Stimulated activated CD8-positive, alpha-beta memory T cell treated with anti-CD3 and anti-CD28 coated beads, Interleukin-15, amount 100 ng/mL, for 24 hours (primary cell): ENCODE data around the gene NEK6.

ENCODE experiments used
- DNase-seq: peaks from one replicate; pipeline ENCODE4 v3.0.0-alpha.2; 2020; ENCODE audit warnings: low read depth

NEK6 gene

GRCh38 chr9:124296796-124297550 is 39.2 kb downstream of the NEK6 start:
- DNase-seq: no peak

DNA sequence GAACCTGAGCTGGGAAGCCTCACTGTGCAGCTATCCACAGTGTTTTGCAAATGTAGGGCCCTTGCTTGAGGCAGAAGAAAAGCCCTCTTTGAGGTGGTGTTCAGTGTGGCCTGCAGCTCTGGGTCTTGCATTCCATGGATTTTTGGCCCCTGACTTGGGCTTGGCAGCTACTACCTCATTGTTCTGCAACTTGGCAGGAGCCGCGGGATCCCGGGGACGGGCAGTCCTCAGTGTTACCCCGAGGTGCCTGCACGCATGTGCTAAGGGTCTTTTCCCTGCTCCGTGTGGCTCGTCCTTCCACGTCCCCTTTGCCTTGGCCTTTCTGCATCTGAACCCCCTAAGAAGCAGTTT is 39.8 kb downstream of the NEK6 start:
- DNase-seq: no peak

DNA sequence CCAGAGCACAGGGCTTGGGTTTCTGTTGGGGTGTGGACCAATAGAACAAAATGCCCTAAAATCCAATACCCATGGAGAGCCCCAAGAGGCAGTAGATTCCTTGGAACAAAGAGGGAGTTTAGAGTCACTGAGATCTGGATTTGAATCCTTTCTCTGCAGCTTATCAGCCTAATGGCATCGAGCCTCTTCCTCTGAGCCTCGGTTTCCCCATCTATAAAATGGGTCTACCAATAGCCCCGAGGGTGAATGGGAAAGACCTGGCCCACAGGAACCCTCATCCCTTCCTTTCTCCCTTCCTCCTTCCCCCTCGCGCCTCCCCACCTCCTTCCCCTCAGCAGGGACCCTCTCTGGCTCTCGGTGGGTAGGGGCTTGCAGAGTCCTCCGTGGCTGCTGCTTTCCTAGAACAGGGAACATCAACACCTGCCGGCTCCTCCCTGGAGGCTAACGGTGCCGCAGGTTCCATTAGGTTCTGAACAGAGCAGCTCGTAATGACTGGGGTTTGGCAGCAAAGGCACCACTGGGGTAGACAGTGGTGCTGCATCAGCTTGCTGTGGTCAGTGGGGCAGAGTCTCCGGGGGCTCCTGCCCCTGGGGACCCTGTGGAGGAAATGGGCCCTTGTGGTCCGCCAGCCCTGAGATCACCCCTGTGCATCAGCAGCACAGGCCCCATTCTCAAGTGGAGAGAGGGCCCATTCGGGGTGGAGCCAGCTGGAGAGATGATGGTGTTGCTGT is 40.3 kb downstream of the NEK6 start:
- DNase-seq: no peak

DNA sequence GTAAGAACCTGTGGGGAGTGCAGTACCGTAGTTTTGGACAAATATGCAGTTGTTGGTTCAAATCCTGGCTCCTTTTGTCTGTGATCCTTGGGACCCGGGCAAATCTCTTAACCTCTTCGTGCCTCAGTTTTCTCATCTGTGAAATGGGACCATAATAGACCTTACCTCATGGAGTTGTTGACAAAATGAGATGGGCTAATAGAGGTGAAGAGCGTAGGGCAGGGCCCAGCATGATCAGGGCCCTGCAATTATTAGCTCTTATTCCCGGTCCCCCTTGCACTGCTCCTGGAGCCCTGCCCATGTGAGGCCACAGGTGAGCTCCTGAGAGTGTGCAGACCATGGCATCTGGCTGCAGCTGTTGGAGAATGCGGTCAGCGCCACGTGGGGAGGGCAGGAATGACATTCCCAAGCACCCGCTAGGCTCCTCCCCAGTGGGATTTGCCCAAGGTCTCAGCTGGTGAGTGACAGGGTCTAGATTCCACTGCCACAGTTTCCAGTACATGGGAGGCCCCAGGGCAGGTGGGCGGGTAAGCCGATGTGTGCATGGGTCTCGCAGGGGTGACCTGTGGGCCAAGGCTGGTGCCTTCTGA is 41.0 kb downstream of the NEK6 start:
- DNase-seq: no peak

GRCh38 chr9:124299515-124300090 is 41.9 kb downstream of the NEK6 start:
- no peak for DNase-seq

DNA sequence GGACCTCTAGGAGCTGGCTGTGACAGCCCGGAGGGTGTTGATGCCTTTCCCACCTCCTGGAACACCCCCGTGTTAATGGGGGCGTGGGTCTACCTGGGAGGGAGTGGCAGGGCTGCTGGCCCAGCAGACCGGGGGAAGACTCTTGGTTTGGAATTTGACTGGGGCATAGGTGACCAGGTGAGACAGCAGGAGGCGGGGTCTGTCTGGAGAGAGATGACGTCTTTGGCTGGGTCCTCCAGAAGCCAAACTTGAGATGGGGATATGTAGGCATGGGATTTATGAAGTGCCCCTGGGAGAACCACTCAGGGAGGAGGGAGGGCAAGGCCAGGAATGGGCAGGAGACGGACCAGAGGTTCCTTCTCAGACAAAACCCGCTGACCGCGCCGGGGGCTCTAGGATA is 42.6 kb downstream of the NEK6 start:
- no peak for DNase-seq

- no peak for DNase-seq
These were observed 45.2 kb downstream of the NEK6 start for GRCh38 chr9:124302921-124303320.

- DNase-seq: no peak
These were observed 46.0 kb downstream of the NEK6 start for GRCh38 chr9:124303762-124304161.

- no peak for DNase-seq
These were observed 46.5 kb downstream of the NEK6 start for GRCh38 chr9:124304285-124304684.

GRCh38 chr9:124306098-124306735 is 48.5 kb downstream of the NEK6 start:
- no peak for DNase-seq

DNA sequence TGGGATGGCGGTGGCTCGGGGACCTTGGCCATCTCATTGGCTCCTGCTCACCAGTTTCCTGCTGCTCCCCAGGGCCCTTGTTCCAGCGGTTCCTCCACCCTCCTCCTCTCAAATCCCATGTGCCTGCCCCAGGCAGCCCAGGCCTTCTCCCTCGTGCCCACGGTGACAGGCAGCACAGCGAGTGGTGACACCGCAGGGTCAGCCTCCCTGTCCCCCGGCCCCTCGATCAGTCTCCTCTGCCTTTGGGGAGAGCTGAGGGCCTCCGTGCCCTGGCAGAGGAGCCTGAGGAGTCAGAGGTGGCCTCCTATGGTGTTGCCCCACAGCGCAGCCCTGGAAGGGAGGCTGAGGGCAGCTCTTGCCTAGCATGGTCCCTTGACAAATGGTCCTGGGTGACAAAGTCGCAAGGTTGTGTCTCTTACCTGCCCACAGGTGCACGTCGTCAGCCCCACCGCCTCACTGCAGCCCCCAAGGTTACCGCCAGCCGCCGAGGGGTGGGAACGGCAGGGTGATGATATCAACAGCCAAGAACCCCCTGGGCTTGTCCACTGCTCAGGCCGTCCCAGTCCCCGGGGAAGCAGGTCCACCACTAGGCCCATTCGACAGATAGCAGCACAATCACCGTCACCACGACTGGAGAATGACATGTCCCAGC is 49.8 kb downstream of the NEK6 start:
- DNase-seq: no peak

- no peak for DNase-seq
These were observed 51.1 kb downstream of the NEK6 start for GRCh38 chr9:124308606-124309491.

DNA sequence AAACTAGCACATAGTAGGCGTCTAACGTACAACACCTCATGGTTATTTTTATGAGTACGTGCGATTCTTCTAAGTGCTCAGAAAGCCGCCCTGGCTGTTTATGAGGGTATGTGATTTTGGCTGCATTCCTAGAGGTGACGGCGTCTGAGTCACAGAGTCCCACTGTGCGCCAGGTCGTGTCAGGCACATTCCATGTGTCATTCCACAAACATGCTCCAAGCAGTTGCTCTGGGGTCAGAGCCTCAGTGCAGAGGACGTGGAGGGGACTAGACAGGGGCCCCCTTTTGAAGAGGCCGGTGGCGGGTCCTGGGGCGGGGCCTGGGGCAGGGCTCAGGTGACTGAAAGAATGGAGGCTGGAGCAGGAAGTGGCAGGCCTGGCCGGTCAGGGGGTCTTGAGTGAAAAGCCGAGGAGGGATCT is 51.9 kb downstream of the NEK6 start:
- no peak for DNase-seq

- no peak for DNase-seq
These were observed 53.5 kb downstream of the NEK6 start for GRCh38 chr9:124311283-124311682.

DNA sequence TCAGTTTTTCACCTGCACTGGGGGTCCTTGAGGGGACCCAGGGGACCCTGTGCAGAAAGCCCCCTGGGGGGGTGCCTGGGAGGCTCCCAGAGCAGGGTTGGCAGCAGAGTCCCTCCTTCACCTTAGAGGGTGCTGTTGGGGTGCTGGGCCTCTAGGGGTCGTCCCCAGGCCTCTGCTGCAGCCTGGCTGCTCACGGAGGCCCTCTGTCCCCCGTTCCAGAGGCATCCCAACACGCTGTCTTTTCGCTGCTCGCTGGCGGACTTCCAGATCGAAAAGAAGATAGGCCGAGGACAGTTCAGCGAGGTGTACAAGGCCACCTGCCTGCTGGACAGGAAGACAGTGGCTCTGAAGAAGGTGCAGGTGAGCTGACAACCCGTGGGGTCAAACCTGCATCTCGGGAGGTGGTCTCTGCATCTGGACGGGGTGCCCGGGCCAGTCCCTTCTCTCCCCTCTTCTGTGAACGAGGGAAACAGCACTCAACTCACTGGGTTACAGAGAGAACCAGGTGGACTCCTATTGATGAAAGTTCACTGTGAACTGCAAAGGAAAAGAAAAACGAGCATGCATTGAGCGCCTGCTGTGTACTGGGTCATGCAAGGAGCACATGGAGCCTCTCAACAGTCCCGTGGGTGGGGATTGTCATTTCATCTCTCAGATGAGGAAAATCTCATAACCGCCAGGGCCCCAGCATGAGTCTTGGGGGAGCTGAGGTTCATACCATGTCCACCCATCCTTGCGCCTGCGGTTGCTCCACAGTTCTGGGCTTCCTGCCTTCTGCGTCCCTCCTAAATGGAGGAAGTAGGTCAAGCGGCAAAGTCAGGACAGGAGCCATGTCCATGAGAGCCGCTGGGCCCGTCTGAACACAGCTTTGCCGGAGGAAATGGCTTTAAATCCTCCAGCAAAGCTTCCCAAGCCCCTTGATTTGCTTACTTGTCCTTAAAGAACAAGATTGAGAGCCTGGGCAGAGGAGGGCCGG is 54.8 kb downstream of the NEK6 start:
- no peak for DNase-seq

DNA sequence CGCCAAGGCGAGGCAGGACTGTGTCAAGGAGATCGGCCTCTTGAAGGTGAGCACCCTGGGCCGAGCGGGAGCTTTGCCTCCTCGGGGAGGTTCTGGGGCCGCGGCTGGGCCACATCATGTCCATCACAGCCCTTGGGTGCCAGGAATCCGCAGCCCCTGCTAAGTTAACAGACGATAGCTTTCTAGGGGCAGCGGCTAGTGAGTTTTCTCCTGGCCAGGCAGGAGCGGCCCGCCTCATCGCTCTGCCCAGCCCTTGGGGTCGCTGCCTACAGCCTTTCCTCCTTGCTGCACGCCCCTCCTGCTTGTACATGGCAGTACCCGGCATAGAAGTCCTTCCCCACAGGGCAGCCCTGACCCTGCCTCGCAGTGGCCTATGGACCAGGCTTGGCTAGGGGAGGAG is 56.2 kb downstream of the NEK6 start:
- DNase-seq: no peak

- no peak for DNase-seq
These were observed 58.1 kb downstream of the NEK6 start for GRCh38 chr9:124315882-124316281.

- DNase-seq: peak; percentile 9
These were observed 62.6 kb downstream of the NEK6 start for GRCh38 chr9:124320062-124320973.

- no peak for DNase-seq
These were observed 63.7 kb downstream of the NEK6 start for GRCh38 chr9:124321416-124321815.
